PC-3 (cell line): ENCODE results near the gene VTI1A. TPM values are rescaled to one million over a fixed set of nuclear protein-coding genes. Genes with fewer than 3 reads are reported as not detected.

Source experiments
- microRNA-seq: library from miRNA; unstranded; fragments of <30 nt; microRNA quantifications from one replicate; pipeline ENCODE4 v1.1.0, GENCODE V29; 2020; ENCODE audit not compliant: unreplicated experiment
- total RNA-seq: library from RNA; depleted of rRNA; stranded (reverse); fragments of >200 nt; gene quantifications from 2 replicates; pipeline ENCODE4 v1.2.3, GENCODE V29; 2014; rRNA removed

Gene VTI1A
- total RNA-seq, 1 experiment from 2014 or later, result 18.1 TPM

Small RNA genes lying within 50 kb of the gene (microRNA-seq; reads per million reads assigned to microRNA genes)
- gene MIR4295, result not detected

Other genes with a start within 250 kb of the VTI1A start
- gene TECTB, start 163.8 kb upstream of the VTI1A start, total RNA-seq, result not detected in 2 replicates
- gene ACSL5, start 73.1 kb upstream of the VTI1A start, total RNA-seq, result 1.4 TPM in 1 of 2 replicates, not detected in the other
- 12.6 and 17.7 TPM in 2 replicates for gene ZDHHC6, start 301 bp upstream of the VTI1A start, total RNA-seq